Endothelial cell of umbilical vein (primary cell): Measurements from ENCODE around the gene ZNF454. TPM values are rescaled to one million over a fixed set of nuclear protein-coding genes. Genes with fewer than 3 reads are reported as not detected.

Experiments used
- BruUV-seq: library from RNA; stranded (reverse); fragments of 400-500 nt; replicated peaks from 2 replicates; lab custom pipeline; 2021; lab: Mats Ljungman, UMichigan
- CTCF ChIA-PET: fragments of 300-600, 350-600 bp; sonication (Branson Sonifier 250); formaldehyde crosslinking; loops from one replicate; lab custom pipeline; 2021; ENCODE audit warnings: antibody characterized with exemption, inconsistent platforms; lab: Charles Lee
- POLR2A ChIA-PET: fragments of 300-600, 350-600 bp; sonication (Branson Sonifier 250); formaldehyde crosslinking; loops from one replicate; lab custom pipeline; 2021; ENCODE audit warnings: antibody characterized with exemption, inconsistent platforms; lab: Charles Lee
- DNase-seq: peaks from one replicate; pipeline ENCODE4 v3.0.0-alpha.2; 2011; ENCODE audit warnings: low read depth, low spot score
- FAIRE-seq: peaks from 2 replicates; lab custom pipeline; 2011; peaks lifted over from hg19 to GRCh38; lab: Jason Lieb, UNC
- H2AFZ ChIP-seq: 2 replicates; pipeline ENCODE4 v1.6.0; 2012; ENCODE audit warnings: low read depth, low read length, control low read depth, inconsistent platforms
- H3K27ac ChIP-seq: 2 replicates; pipeline ENCODE4 v1.5.1; 2011; ENCODE audit warnings: low read depth, mild to moderate bottlenecking, control low read depth, low read length, moderate library complexity; ENCODE audit not compliant: insufficient read depth
- H3K27me3 ChIP-seq, 2 experiments: 2 replicates each; pipeline versions ENCODE4 v1.6.0 to v1.6.1; 2011; ENCODE audit warnings: low read length in 2 of 2, mixed read lengths in 1 of 2; ENCODE audit not compliant: control insufficient read depth in 2 of 2, insufficient read depth in 2 of 2
- H3K36me3 ChIP-seq, 2 experiments: 2 replicates in 1 of 2; 3 replicates in 1 of 2; pipeline ENCODE4 v1.5.1; 2011; ENCODE audit warnings: low read length in 2 of 2, mild to moderate bottlenecking in 1 of 2, moderate library complexity in 1 of 2; ENCODE audit not compliant: control insufficient read depth in 2 of 2, insufficient read depth in 2 of 2; ENCODE audit errors: extremely low read depth in 1 of 2
- H3K4me1 ChIP-seq: 3 replicates; pipeline ENCODE4 v1.5.1; 2011; ENCODE audit warnings: mild to moderate bottlenecking, low read length; ENCODE audit not compliant: control insufficient read depth, insufficient read depth; ENCODE audit errors: extremely low read depth
- H3K4me2 ChIP-seq: 2 replicates; pipeline ENCODE4 v1.6.1; 2011; ENCODE audit warnings: low read length, control low read depth, mixed read lengths; ENCODE audit not compliant: insufficient read depth
- H3K4me3 ChIP-seq, 3 experiments: fragments of 200-600 bp in 1 of 3; sonication (generic), shearing (Covaris generic) in 1 of 3; replicated peaks in 1 of 3; 2 replicates each; pipeline ENCODE4 v1.5.1; 2011 to 2016; ENCODE audit warnings: control low read depth in 3 of 3, low read length in 3 of 3, mild to moderate bottlenecking in 2 of 3, inconsistent platforms in 1 of 3, low read depth in 1 of 3, moderate library complexity in 1 of 3; ENCODE audit not compliant: insufficient read depth in 1 of 3
- H3K79me2 ChIP-seq: 2 replicates; pipeline ENCODE4 v1.6.0; 2012; ENCODE audit warnings: low read length, inconsistent platforms; ENCODE audit not compliant: control insufficient read depth, insufficient read depth
- H3K9ac ChIP-seq: replicated peaks from 2 replicates; pipeline ENCODE3; 2011; ENCODE audit warnings: low read length, control low read depth; ENCODE audit not compliant: insufficient read depth; ENCODE audit errors: extremely low read depth
- H3K9me1 ChIP-seq: replicated peaks from 3 replicates; pipeline ENCODE4 v1.6.0; 2011; ENCODE audit warnings: mild to moderate bottlenecking, low read length; ENCODE audit not compliant: control insufficient read depth, insufficient read depth; ENCODE audit errors: extremely low read depth
- H3K9me3 ChIP-seq: replicated peaks from 2 replicates; pipeline ENCODE4 v1.5.1; 2012; ENCODE audit warnings: low read length, inconsistent platforms; ENCODE audit not compliant: control insufficient read depth, insufficient read depth
- H4K20me1 ChIP-seq: replicated peaks from 2 replicates; pipeline ENCODE3; 2011; ENCODE audit warnings: mild to moderate bottlenecking, low read length; ENCODE audit not compliant: control insufficient read depth, insufficient read depth; ENCODE audit errors: extremely low read depth
- EZH2 ChIP-seq: IDR thresholded peaks from 2 replicates; pipeline ENCODE4 v1.6.1; 2012; ENCODE audit warnings: borderline replicate concordance, low read depth, mild to moderate bottlenecking, moderate library complexity, low read length, inconsistent platforms; ENCODE audit not compliant: severe bottlenecking
- FOS ChIP-seq: IDR thresholded peaks from 2 replicates; pipeline ENCODE4 v1.6.1; 2011; ENCODE audit warnings: mild to moderate bottlenecking, low read length, moderate library complexity, borderline replicate concordance; ENCODE audit not compliant: insufficient read depth
- GATA2 ChIP-seq: IDR thresholded peaks from 2 replicates; pipeline ENCODE4 v1.7.0; 2011; ENCODE audit warnings: low read depth, mild to moderate bottlenecking, moderate library complexity, mixed read lengths, low read length; ENCODE audit not compliant: insufficient read length, insufficient read depth
- JUN ChIP-seq: IDR thresholded peaks from 2 replicates; pipeline ENCODE4 v1.6.1; 2011; ENCODE audit warnings: borderline replicate concordance, low read depth; ENCODE audit not compliant: insufficient read length, insufficient read depth
- MYC ChIP-seq: IDR thresholded peaks from one replicate; pipeline ENCODE4 v1.6.1; 2011; ENCODE audit warnings: mild to moderate bottlenecking, low read depth, low read length
- POLR2A ChIP-seq: IDR thresholded peaks from 2 replicates; pipeline ENCODE4 v1.6.1; 2012; ENCODE audit warnings: low read depth, mild to moderate bottlenecking, control low read depth, low read length
- POLR2AphosphoS5 ChIP-seq: IDR thresholded peaks from 2 replicates; pipeline ENCODE4 v1.6.1; 2012; ENCODE audit warnings: low read depth, mild to moderate bottlenecking, control low read depth, low read length, moderate library complexity; ENCODE audit not compliant: insufficient read depth
- dilution Hi-C: fragments of 300-500 bp; cut with MboI; formaldehyde crosslinking; loops from one replicate; pipeline ENCODE4 v1.15.0; 2019; ENCODE audit warnings: low sequenced_read_pairs; ENCODE audit not compliant: extremely low pct_ligation_motif_present
- intact Hi-C: fragments of 100-400 bp; cut with micrococcal nuclease; formaldehyde crosslinking; loops from one replicate; pipeline ENCODE4 v1.10.0; 2022
- polyA plus RNA-seq, 4 experiments: library from polyadenylated mRNA; depleted of rRNA in 3 of 4; stranded (reverse) in 3 of 4; unstranded in 1 of 4; fragments of >200 nt; gene quantifications; 2 replicates each; pipeline versions ENCODE4 v1.2.1 to v1.2.3, GENCODE V29; 2011 to 2012; ENCODE audit warnings: missing spikeins in 1 of 4
- total RNA-seq: library from RNA; stranded (reverse); gene quantifications from 2 replicates; pipeline ENCODE4 v1.2.3, GENCODE V29; 2021
- TF ChIP-seq, protein P1 (sequence below): IDR thresholded peaks from 2 replicates; pipeline ENCODE4 v1.6.1; 2011; ENCODE audit not compliant: insufficient read depth, insufficient read length
- TF ChIP-seq, protein P2 (sequence below), 2 donors: IDR thresholded peaks; 1 replicate in 1 of 2; 2 replicates in 1 of 2; pipeline ENCODE4 v1.5.1; 2011; ENCODE audit warnings: low read length in 2 of 2, mild to moderate bottlenecking in 2 of 2, moderate library complexity in 2 of 2, control low read depth in 1 of 2, inconsistent platforms in 1 of 2, low read depth in 1 of 2; ENCODE audit not compliant: insufficient read depth in 1 of 2; ENCODE audit errors: extremely low read depth in 1 of 2

ZNF454 gene
- total and polyA plus RNA-seq, 2 donors (not counting 3 experiments of a cell fraction or from before 2014, with no cell fraction given), result 0.14 to 0.55 TPM

- no peaks in the 10 kb centered on the region for H3K27me3 ChIP-seq
- no peaks in the 10 kb centered on the region for H3K9me1 ChIP-seq
- TF ChIP-seq, protein P1, sequence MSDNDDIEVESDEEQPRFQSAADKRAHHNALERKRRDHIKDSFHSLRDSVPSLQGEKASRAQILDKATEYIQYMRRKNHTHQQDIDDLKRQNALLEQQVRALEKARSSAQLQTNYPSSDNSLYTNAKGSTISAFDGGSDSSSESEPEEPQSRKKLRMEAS, result no peak
- TF ChIP-seq EZH2 (no peak), GATA2 (no peak), FOS (no peak), POLR2A (no peak), POLR2AphosphoS5 (no peak), MYC (no peak), JUN (no peak)
- TF ChIP-seq, protein P2, sequence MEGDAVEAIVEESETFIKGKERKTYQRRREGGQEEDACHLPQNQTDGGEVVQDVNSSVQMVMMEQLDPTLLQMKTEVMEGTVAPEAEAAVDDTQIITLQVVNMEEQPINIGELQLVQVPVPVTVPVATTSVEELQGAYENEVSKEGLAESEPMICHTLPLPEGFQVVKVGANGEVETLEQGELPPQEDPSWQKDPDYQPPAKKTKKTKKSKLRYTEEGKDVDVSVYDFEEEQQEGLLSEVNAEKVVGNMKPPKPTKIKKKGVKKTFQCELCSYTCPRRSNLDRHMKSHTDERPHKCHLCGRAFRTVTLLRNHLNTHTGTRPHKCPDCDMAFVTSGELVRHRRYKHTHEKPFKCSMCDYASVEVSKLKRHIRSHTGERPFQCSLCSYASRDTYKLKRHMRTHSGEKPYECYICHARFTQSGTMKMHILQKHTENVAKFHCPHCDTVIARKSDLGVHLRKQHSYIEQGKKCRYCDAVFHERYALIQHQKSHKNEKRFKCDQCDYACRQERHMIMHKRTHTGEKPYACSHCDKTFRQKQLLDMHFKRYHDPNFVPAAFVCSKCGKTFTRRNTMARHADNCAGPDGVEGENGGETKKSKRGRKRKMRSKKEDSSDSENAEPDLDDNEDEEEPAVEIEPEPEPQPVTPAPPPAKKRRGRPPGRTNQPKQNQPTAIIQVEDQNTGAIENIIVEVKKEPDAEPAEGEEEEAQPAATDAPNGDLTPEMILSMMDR (IDR thresholded peaks at IDR 0.05; ENCODE audit: extremely low read depth in 1 of 2, insufficient read depth in 1 of 2, low read depth in 1 of 2, low read length in 2 of 2), result no peak
- no TSS peak for BruUV-seq
- no peaks in the 10 kb centered on the region for H3K9me3 ChIP-seq
- ChIA-PET CTCF (no interaction called here), POLR2A (no interaction called here)
- H3K27ac ChIP-seq, result no peak overlapping the region
- intact Hi-C loops (loop anchor here (5.0 kb wide), 1 partner anchor 42 kb away; the partner anchor contains the start of gene ZNF354B), dilution Hi-C loops (no loop called here)
- H3K4me2 ChIP-seq, result no peak overlapping the region
- H3K9ac ChIP-seq, result no peak overlapping the region
- no peaks in the 10 kb centered on the region for H3K4me1 ChIP-seq
- no peak overlapping the region for H3K4me3 ChIP-seq
- H4K20me1 ChIP-seq, result no peaks in the 10 kb centered on the region
- no peaks in the 10 kb centered on the region for H3K36me3 ChIP-seq
- no peak overlapping the region for H2AFZ ChIP-seq
- no peak for FAIRE-seq
- no peak for DNase-seq
- no peaks in the 10 kb centered on the region for H3K79me2 ChIP-seq
Observed at GRCh38 chr5:178899289-178899688, 41.7 kb upstream of the ZNF454 start.
